Mucosa of descending colon (tissue), 3 donors: ENCODE data around the gene TSPYL2. TPM values are rescaled to one million over a fixed set of nuclear protein-coding genes. Genes with fewer than 3 reads are reported as not detected.

Source experiments
- ATAC-seq: fragments of 200-7000 bp; cut with Tn5 transposase; one replicate; pipeline ENCODE4 v1.9.1; 2020; ENCODE audit warnings: mild to moderate bottlenecking, moderate library complexity
- DNase-seq, 3 donors: peaks; one replicate each; pipeline ENCODE4 v3.0.0-alpha.2; 2020
- H3K36me3 ChIP-seq: fragments of 200-600 bp; one replicate; pipeline ENCODE4 v1.8.0; 2021; ENCODE audit warnings: low read depth, mild to moderate bottlenecking
- H3K4me1 ChIP-seq: fragments of 200-600 bp; one replicate; pipeline ENCODE4 v1.8.0; 2021; ENCODE audit warnings: low read depth, mild to moderate bottlenecking
- H3K4me3 ChIP-seq: fragments of 200-600 bp; one replicate; pipeline ENCODE4 v1.8.0; 2021; ENCODE audit warnings: mild to moderate bottlenecking
- H3K9me3 ChIP-seq: fragments of 200-600 bp; one replicate; pipeline ENCODE4 v1.8.0; 2021; ENCODE audit warnings: mild to moderate bottlenecking
- CTCF ChIP-seq: fragments of 200-600 bp; IDR thresholded peaks from one replicate; pipeline ENCODE4 v1.8.0; 2022; ENCODE audit warnings: antibody characterized with exemption, mild to moderate bottlenecking
- intact Hi-C, 2 donors: fragments of 100-400 bp; cut with DNase I in 1 of 2; cut with micrococcal nuclease in 1 of 2; formaldehyde crosslinking; loops; one replicate each; pipeline versions ENCODE4 v1.11.0 to v1.11.1; 2022; cut with DNase I, micrococcal nuclease
- total RNA-seq, 3 donors: library from RNA; stranded (reverse); fragmentation: NEBNext Ultra II Directional in 2 of 3; extraction: Animal tissue kit (Norgen Biotek cat#: 25700) in 2 of 3; gene quantifications; one replicate each; pipeline versions ENCODE4 v1.2.1 to v1.2.4, GENCODE V29; 2021 to 2023
- donor health status: DM: no; HTN: no; CAD: no; lungs with moderate emphysema.
- donor health status: DM: no; HTN: no; CAD: no.
- donor health status: DM: no; HTN: yes; CAD: no.

Gene TSPYL2
- total RNA-seq, 3 donors from 2014 or later: 6.7 to 78.7 (median 10.4) TPM

- DNase-seq (no peak), ATAC-seq (no peak)
- no peak for TF ChIP-seq CTCF
- Histone ChIP-seq H3K9me3 (no peaks in the 10 kb centered on the region), H3K4me1 (no peaks in the 10 kb centered on the region), H3K36me3 (no peaks in the 10 kb centered on the region), H3K4me3 (no peak overlapping the region)
- intact Hi-C loops: no loop called here
These were observed 51.2 kb downstream of the TSPYL2 start for GRCh38 chrX:53133400-53133799.

DNA sequence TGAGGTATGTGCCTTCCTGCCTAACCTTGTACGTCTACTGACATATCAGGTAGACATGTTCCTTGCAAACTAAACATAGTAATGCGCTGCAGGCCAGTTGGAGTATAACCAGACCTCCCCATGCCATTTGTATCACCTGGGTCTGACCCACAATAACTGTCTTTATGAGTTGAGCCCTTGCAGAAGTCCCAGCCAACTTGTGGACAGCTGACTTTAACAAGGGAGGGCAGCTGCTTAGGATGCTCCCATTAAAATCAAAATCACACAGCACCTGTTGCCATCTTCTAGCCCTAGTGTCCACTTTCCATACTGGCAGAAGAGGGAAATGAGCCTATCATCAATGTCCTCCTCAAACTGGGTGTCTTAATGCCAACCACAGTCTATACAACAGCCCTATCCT lies 53.4 kb downstream of the TSPYL2 start:
- intact Hi-C loops: no loop called here
- DNase-seq (no peak), ATAC-seq (no peak)
- no peak for TF ChIP-seq CTCF
- H3K4me3 ChIP-seq: no peak overlapping the region
- H3K9me3 ChIP-seq: no peaks in the 10 kb centered on the region
- no peaks in the 10 kb centered on the region for H3K4me1 ChIP-seq
- no peaks in the 10 kb centered on the region for H3K36me3 ChIP-seq

Other genes starting within 250 kb of the TSPYL2 start
- gene XAGE3, start 214.3 kb upstream of the TSPYL2 start, total RNA-seq: not detected
- gene FAM156B, start 185.0 kb upstream of the TSPYL2 start, total RNA-seq: 10 to 100 TPM; 11.7 to 17.0 (median 15.6) TPM
- 10 to 100 TPM; 17.0 to 22.4 (median 22.2) TPM for gene FAM156A, start 123.8 kb upstream of the TSPYL2 start, total RNA-seq
- gene GPR173, start 33.6 kb upstream of the TSPYL2 start, total RNA-seq: 1 to 10 TPM in 2 of 3 donors, under 1 TPM in 1; 0.38 to 2.2 (median 1.3) TPM
- gene KANTR, start 11.8 kb downstream of the TSPYL2 start, total RNA-seq: 10 to 100 TPM; 10.5 to 18.5 (median 15.7) TPM
- 100 to 1,000 TPM in 1 of 3 donors, 10 to 100 TPM in 2; 74.5 to 109 (median 80.2) TPM for gene KDM5C, start 142.8 kb downstream of the TSPYL2 start, total RNA-seq
- 10 to 100 TPM; 28.0 to 39.3 (median 30.9) TPM for gene IQSEC2, start 199.2 kb downstream of the TSPYL2 start, total RNA-seq